ENCODE data around the gene AVP.
"Not testable (repeated sequence)": the region's sequence is repeated elsewhere in the genome, so short reads cannot be mapped to it uniquely, and the experiment has no call there.

Gene AVP
- 0 reads per million in 2 donors for total RNA-seq

DNA sequence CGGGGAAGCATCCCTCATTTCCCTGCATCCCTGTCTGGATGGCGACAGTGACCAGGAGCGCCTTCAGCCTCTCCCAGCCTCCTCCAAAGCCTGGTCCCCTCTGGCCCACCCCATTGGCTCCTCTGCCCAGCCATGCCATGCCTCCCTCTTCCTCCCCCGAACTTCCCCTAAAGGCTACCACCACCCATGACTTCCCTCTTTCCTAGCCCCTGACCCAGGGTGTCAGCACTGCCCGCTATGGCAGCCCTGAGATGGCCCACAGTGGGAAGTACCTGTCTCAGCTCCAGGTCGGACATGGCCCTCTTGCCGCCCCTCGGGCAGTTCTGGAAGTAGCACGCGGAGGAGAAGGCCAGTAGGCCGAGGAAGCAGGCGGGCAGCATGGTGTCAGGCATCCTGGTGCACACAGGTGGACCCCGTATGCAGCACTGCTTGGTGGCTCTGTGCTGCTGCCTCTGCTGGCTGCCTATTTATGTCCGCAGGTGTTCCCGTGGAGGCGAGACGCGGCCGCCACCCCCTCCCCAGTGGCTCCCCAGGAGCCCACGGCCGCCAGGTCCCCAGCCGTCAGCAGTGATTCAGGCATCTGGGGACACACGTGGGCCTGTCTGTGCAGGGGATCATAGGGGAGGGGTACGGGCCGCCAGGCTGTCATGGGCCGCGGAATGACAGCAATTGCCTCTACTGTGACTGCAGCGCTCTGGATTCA is at the start of gene AVP:
TSS of gene AVP (minus strand) at position 442 of the 703 bp plus-strand sequence. CDS start at position 392, 50 bp downstream.
- no peak for DNase-seq

DNA sequence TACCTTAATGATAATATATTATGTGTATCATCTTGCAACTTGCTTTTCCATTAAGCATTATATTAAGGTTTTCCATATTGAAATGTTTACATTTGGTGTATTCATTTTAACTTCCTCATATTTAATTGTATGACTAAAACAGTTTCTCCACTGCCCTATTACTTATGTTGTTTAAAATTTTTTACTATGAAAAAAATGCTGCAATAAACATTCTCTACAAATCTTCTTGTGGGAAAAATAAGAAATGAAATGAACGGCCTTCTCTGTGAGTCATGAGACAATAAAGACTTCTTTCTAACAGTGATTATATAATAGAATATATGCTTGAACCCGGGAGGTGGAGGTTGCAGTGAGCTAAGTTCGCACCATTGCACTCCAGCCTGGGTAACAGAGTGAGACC is 49.6 kb upstream of the AVP start:
- DNase-seq, result no peak

DNA sequence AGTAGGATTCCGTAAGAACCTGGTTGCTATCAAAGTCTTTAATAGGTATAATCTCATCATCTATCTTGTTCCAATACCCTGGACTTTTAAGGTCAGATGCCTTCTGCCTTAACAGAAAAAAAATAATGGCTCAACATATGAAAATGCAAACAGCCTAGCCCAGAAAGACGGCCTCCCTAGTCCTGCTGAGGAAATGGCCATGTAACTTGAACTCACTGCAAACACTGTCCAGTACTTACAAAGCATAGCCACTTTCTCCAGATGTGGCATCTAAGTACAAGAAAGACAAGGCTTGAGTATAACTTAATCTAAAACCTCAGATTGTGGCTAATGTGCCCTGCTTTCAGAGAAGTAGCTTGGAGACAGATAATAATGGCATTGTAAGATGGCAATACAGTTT is 48.6 kb upstream of the AVP start:
- no peak for DNase-seq

DNA sequence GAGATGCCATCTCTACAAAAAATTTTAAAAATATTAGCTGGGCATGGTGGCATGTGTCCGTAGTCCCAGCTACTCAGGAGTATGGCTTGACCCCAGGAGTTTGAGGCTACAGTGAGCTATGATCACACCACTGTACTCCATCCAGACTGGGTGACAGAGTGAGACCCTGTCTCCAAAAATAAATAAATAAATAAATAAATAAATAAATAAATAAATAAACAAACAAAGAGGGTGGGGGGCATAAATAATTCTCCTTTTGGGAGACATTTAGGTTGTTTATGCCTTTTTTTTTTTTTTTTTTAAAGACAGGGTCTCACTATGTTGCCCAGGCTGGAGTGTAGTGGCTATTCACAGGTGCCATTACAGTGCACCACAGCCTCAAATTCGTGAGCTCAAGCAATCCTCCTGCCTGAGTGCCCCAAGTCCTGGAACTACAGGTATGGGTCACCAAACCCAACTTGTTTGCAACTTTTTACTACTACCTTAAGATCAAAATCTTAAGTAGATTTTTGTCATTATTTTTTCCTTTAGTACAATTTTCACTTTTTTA is 45.6 kb upstream of the AVP start:
- no peak for DNase-seq

GRCh38 chr20:3129094-3129493 is 44.6 kb upstream of the AVP start:
- no peak for DNase-seq

- no peak for DNase-seq
These were observed 43.9 kb upstream of the AVP start for GRCh38 chr20:3128275-3128984.

- DNase-seq, result no peak
These were observed 42.0 kb upstream of the AVP start for GRCh38 chr20:3126527-3126859.

- not testable (repeated sequence) for DNase-seq
These were observed 41.4 kb upstream of the AVP start for GRCh38 chr20:3125776-3126526.

GRCh38 chr20:3124773-3125560 is 40.4 kb upstream of the AVP start:
- not testable (repeated sequence) for DNase-seq

- not testable (repeated sequence) for DNase-seq
These were observed 39.6 kb upstream of the AVP start for GRCh38 chr20:3124163-3124562.

GRCh38 chr20:3123542-3123941 is 39.0 kb upstream of the AVP start:
- DNase-seq, result no peak

DNA sequence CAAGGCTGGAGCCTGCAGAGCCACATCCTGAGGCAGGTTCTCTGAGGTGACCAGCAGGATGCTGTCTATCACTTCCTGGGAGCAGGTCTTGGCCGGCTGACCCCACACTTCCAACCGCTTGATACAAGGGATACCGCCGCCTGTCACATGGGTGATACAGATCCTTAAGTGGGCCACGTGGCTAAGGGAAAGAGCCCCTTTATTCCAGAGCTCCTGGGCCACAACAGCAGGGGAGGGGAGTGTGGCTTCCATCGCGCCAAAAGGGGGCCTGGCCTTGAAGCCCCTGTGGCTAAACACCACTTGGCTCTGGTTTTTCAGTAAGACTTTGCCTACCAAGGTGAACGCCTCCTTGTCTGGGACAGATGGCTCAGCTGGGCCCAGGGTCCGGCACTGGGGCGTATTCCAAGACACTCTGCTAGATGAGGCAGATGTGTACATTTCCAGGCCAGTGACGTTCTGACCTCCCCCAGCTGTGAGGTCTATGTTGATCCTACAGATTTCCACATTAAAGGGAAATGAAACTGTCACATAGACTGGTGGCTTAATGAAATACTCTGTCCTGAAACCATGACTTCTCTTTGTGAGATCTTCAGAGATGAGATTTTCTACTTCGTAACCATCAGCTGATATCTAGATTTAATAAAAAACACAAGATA is 37.6 kb upstream of the AVP start:
- no peak for DNase-seq

- no peak for DNase-seq
These were observed 36.9 kb upstream of the AVP start for GRCh38 chr20:3121271-3121911.

DNA sequence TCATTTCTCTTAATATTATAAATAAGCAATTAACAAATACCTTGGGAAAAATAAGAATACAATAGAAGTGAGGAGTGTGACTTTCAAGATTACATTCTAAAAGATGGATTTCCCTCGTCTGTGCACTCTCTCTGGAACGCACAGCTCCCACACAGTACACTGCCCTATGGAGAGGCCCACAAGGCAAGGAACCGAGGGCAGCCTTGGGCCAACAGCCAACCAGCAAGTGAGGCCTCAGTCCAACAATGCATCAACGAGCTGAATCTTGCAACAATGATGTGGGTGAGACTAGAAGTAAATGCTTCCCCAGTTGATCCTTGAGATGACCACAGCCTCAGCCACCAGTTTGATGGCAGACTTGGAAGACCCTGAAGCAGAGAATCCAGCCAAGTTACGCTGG is 34.5 kb upstream of the AVP start:
- DNase-seq, result no peak

DNA sequence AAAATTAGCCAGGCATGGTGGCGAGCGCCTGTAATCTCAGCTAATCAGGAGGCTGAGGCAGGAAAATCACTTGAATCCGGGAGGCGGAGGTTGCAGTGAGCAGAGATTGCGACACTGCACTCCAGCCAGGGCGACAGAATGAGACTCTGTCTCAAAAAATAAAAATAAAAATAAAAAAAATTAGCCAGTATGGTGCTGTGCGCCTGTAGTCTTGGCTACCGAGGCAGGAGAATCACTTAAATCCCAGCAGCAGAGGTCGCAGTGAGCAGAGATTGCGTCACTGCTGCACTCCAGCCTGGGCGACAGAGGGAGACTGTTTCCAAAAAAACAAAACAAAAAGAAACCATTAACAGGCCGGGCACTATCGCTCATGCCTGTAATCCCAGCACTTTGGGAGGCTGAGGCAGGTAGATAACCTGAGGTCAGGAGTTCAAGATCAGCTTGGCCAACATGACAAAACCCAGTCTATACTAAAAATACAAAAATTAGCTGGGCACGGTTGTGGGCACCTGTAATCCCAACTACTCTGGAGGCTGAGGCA is 33.4 kb upstream of the AVP start:
- peak; percentile 15 for DNase-seq

GRCh38 chr20:3116341-3116740 is 31.8 kb upstream of the AVP start:
- DNase-seq, result no peak

DNA sequence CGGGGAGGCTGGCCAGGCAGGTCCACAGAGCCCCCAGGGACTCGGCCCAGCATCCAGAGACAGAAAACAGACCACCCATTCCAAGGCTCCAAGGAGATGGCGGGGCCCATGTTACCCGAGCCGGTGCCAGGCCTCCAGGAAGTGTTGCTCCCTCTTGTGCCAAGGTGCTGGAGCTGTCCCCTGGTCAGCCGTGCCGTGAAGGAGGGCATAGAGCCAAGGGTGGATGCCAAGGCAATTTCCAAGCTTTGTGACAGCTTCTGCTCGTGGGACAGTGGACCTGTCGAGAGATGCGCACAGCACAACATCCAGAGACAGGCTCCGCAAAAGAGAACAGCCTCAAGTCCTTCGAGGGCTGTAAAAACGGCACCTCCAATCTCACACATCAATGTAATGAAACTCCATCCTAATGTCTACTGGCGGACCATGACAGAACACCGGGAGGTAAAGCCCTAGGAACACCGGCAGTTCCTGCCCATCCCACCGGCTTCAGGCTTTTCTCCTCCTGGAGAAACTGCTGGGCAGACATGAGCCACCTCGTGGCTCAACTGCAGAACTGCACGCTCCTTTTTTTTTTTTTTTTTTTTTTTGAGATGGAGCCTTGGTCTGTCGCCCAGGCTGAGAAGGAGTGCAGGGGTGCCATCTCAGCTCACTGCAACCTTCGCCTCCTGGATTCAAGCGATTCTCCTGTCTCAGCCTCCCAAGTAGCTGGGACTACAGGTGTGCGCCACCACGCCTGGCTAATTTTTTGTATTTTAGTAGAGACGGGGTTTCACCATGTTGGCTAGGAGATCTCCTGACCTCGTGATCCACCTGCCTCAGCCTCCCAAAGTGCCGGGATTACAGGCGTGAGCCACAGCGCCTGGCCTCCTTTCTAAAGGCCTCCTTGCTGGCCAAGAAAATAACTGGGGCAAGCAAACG is 30.9 kb upstream of the AVP start:
- DNase-seq, result no peak

- DNase-seq, result no peak
These were observed 27.5 kb upstream of the AVP start for GRCh38 chr20:3111995-3112394.

DNA sequence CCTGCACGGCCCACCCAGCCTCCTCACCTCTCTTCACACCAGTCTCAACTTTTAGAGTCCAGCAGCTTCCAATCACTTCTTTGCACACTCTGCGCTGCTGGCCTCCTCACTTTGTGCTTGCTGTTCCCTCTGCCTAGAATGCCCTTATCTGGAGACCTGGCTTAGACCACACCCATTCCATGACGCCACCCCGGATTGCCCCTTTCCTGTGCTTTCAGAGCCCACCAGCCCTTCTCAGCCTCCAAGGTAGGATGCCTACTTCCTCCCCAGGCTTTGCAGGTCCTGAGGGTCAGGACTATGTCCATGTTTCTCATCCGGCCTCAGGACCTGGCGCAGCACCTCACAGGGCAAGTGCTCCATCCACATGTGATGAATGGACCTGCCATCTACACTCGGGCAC is 27.0 kb upstream of the AVP start:
- DNase-seq, result no peak

All from T-helper 9 cell (primary cell).